NCI-H1930 (cell line): Measurements from ENCODE around the gene ATP8B4.

Experiments used
- DNase-seq, 2 experiments: peaks; one replicate each; lab custom pipeline; 2025; lab: John Stamatoyannopoulos, UW

ATP8B4 gene

DNA sequence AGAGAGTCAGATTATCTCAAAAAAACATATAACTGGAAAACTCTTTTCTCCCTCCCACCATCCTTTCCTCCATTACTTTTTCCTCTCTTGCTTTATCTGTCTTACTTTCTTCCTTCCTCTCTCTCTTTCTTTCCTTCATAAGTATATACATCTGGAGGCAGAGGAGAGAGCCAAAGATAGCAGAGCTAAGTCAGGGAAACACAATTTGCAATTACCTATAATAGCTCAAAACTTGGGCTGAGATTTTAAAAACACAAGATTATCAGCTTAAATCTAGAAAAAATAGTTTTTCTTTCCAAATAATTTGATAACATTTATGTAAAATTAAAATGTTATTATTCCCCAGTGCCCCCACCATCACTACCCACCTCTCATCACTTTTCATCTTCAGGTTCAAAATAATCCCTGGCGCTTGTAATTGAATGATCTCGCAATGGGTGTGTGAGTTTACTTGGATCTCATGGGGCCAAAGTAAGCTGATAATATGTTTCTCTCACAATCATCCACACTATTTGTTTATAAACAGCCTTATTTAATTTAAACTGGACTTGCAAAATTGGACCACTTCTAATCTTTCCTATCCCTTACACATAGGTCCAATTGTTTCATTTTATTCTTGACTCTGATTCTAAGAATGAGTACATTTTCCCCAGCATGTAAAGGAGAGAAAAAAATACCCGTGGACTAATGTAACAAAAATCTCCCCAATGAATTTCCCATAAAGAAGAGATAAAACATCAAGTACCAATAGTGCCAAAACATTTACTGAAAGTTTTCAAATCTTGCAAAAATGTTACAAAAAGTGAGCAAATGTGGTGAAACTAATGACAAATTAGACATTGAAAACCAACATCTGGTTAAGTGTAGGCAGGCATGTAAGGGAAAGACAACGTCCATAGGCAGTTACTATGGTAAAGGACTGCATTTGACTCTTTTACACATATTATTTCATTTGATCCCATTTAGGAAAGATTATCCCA, 261.2 kb downstream of the ATP8B4 start:
- no peak for DNase-seq

DNA sequence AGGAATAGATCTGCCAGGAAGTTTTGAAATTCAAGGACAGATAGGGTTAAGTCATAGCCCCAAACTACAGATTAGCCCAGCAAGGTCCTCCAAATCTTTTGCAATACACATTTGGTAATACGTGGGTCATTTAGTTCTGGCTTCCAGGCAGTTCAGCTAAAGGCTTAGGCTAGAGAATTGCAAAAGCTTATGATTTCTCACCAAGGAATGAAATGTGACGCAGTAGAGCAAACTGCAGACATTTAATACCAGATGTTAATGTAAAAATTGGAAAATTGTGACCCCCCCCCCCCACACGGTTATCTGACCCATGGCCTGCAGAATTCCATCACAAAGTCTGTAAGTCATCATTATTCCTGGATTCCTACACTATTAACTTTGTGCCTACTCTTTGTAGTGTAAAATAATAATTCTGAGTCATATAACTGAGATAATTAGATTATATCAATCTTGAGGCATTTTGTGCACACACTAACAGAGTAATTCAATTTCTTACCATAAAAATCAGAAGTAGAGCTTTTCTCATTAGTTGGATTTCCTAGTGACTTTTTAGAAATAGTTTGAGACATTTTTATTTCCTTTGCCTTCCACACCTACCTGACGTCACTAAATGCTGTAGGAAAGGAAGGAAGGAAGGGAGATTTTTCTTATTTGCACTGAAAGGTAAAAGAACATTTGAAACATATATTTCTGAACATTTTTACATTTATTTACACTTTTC, 263.0 kb downstream of the ATP8B4 start:
- no peak for DNase-seq

DNA sequence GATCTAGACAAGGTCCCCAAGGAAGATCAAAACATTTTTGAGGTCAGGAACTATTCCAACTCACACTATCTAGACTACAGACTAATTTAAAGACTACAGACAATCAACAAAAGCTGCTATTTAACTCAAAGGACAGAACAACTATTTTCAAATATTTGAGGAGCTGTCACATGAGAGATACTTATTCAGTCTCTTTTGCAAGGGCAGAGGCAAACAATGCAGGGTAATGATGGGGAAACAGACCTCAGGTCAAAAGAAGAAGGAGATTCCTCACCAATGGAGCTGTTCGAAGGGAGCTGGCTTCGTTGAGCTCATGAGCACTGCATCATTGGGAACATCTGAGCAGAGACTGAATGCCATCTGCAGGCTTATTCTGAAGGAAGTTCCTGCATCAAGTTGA, 266.3 kb downstream of the ATP8B4 start:
- DNase-seq = no peak

DNA sequence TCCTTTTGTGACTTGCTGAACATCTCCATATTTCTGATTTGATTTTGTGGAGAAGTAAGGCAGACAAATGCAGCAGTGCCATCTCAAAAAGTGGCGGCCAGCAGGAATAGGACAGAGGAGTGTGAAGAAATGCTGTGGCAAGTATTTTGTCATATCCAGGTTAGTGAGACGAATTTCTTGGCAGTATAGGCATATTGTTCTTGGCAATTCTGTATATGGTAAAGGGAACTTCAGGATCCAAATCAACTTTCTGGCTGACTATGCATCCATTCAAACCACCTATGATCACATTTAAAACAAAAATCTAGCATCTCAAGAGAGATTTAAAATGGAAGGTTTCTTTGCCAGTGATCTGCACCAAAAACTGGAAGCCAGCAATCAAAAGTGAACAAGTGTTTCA, 270.2 kb downstream of the ATP8B4 start:
- DNase-seq = no peak

DNA sequence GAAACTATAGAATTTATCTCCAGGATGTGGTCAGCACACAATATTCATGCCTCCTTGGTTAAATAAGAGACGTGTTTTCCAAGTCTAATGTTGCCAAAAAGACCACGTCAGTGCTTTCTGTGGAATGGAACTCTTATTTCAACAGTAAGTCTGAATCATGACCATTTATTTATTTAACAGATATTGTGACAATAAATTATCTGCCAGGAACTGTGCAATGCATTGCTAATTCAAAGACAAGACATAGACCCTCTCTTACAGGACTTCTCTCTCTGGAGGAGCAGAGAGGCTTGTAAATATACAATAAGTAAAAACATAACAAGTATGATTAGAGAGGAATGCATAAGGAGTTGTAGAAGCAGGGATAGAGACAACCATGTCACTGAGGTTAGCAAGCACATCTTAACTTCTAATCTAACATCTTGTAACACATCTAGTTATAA, 270.7 kb downstream of the ATP8B4 start:
- DNase-seq = no peak

- no peak for DNase-seq
These were observed 271.4 kb downstream of the ATP8B4 start for GRCh38 chr15:49847423-49848281.

GRCh38 chr15:49844390-49844789, 274.6 kb downstream of the ATP8B4 start:
- DNase-seq = no peak

- no peak for DNase-seq
These were observed 275.3 kb downstream of the ATP8B4 start for GRCh38 chr15:49843725-49844124.

DNA sequence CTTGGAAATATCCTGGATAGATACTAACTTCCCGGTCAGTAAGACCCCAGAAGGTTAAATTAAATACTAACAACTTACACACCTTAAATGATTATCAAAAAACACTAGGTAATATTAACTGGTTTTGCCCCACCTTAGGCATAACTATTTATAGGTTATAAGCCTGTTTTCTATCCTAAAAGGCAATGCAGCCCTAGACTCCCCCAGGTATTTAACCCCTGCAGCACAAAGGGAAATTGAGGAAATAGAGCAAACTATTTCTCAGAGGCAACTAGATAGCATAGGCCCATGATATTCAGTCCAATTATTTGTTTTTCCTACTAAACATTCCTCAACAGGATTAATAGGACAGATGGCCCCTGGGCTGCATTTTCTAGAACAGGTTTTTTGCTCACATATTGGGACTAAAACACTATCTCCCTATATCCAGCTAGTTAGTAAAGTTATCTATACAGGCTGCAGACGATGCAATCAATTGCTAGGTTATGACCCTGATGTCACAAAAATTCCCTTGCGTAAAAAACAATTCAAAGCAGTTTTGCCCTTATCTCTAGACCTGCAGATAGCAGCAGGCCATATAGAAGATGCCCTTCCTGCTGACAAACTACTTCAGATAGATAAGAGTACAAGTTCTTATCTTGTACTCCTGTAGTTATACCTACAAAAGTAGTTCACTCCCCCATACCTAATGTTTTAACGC, 276.9 kb downstream of the ATP8B4 start:
- no peak for DNase-seq

GRCh38 chr15:49832511-49832910, 286.5 kb downstream of the ATP8B4 start:
- DNase-seq = no peak

- DNase-seq = no peak
These were observed 287.6 kb downstream of the ATP8B4 start for GRCh38 chr15:49831206-49831965.

DNA sequence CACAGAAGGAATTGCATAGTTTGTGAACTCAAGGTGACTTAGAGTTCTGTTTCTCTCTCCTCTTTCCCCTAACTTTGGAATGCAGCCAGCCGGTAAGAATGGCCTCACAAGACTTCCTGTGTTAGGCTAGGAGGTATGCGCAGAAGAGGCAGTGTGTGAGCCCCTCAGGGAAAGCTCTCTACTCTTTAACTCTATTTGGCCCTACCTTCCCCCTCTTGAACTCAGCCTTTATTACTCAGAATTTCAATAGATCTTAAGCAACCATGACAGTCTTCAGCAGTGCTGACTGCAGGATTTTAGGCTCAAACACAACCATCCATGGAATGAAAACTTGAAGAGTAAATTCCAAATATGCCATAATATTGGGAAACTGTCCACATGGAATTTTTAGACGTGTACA, 288.6 kb downstream of the ATP8B4 start:
- no peak for DNase-seq

DNA sequence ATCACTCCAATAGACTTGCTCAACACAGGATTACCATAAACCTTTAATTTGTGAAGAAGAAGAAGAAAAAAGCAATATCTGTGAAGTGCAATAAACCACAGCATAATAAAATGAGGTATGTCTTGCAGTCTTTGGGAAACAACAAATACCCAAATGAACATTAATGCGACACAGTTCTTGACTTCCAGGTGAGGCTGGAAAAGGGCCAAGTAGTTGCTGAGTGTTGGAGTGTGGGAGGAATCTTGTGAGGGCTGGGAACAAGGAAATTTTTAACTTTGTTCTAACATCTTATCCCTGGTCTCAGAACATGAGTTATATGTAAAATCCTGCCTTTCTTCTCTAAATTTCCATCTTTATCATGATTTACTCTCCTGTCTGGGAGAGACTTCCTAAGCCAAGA, 291.7 kb downstream of the ATP8B4 start:
- DNase-seq = no peak

DNA sequence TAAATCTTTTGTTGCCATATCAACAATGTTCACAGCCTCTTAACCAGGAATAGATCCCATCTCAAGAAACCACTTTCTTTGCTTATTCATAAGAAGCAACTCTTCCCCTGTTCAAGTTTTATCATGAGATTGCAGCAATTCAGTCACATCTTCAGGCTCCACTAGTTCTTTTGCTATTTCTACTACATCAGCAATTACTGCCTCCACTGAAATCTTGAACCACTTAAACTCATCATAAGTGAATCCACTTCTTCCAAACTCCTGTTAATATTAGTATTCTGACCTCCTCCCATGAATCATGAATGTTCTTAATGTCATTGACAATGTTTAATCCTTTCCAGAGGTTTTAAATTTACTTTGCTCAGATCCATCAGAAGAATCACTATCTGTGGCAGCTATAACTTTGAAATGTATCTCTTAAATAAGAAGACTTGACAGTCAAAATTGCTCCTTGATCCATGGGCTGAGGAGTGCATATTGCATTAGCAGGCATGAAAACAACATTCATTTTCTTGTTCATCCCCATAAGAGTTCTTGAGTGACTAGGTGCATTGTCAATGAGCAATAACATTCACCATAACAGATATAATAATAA, 292.3 kb downstream of the ATP8B4 start:
- DNase-seq = no peak

DNA sequence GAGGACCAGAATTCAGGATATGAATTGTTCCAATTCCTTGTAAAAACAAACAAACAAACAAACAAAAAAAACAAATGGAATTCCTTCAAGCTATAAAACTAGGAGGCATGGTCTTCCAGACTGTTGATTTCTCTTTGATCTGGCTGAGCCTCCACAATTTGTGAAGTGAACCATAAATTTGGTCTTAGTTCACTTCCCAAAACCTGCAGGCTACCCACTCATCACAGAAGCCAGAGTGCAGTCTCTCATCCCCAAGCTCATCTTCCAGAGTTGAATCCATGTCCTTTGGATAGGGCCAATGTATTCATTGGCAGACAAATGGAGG, 294.3 kb downstream of the ATP8B4 start:
- no peak for DNase-seq

DNA sequence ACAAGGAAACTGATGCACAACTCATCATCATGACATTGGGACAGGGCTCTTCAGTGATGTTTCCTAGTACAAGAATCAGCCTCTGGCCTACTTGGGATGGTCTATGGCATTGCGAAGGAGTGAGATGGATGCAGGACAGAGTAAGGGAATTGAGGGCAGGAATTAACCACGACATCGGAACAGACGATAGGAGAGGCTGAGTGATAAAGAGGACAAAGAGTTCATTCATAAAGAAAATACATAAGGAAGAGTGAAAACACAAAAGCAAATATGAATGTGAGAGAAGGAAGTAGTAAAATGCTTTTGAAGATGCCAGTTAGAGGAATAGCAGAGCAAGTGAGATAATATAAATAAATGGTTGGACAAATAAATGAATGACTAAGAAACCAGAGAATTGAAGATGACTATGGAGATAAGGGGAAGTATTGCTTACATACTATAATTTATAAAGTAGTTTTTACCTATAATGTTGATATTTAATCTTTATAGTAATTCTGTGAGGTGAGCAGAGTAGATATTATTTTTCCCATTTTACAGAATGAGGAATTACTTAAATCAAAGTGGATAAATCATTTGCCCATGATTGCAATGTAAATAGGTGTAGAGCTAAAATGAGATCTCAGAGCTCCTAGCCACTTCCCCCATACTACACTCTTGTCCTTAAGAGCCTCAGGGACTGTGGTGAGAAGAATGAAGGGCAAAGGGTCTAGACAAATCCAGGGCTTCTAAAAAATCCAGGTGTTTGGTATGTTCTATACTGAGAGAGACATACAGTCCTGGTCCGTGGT, 294.9 kb downstream of the ATP8B4 start:
- no peak for DNase-seq

GRCh38 chr15:49817100-49817499, 301.9 kb downstream of the ATP8B4 start:
- DNase-seq = no peak

DNA sequence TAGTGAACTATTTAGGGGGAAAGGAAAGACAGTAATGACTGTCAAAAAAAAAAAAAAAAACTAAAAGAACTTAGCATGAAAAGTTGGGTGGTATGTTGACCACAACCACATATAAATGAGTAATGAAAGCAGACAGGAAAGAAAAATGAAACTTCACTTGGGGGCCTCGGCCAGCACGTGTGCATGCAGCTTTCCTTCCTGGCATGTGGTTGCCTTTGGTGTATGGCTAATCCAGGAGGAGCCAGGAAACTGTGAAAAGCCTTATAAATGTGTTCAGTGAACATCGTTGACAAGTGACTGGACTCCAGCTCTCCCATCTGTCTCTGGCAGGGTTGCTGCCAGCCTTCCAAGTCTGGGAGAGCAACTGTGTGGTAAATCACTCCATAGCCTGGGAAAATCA, 303.1 kb downstream of the ATP8B4 start:
- no peak for DNase-seq

DNA sequence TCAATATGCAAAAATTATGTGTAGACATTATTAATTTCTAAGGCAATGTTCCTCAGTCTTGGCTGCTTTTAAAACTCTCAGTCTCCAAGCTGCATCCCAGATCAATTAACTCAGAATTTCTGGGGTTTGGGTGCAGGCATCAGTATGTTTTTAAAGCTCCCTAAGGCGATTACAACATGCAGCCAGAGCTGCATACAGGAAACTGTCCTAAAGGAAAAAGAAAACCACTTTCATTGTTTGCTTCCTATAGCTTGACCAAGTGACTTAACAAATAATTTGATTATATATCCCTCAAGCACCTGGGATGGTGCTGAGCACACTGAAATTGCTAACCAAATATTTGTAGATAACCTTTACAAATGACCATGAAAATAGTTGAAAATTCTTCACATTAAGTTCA, 303.5 kb downstream of the ATP8B4 start:
- no peak for DNase-seq

- no peak for DNase-seq
These were observed 304.3 kb downstream of the ATP8B4 start for GRCh38 chr15:49814709-49815108.
